SKM-1 (cell line): Measurements from ENCODE around the gene CCDC188.
A peak's percentile ranks its signal among the peaks of the same experiment; 100 is the strongest.

Experiments used
- DNase-seq: peaks from one replicate; lab custom pipeline; 2025; ENCODE audit not compliant: unreplicated experiment; lab: John Stamatoyannopoulos, UW

Gene CCDC188

GRCh38 chr22:20123366-20124082 lies 27.3 kb downstream of the CCDC188 start:
- DNase-seq: no peak

- no peak for DNase-seq
Observed at GRCh38 chr22:20121856-20122415, 28.9 kb downstream of the CCDC188 start.

- DNase-seq: no peak
Observed at GRCh38 chr22:20118300-20119020, 32.4 kb downstream of the CCDC188 start.

GRCh38 chr22:20117633-20118299 lies 33.1 kb downstream of the CCDC188 start:
- DNase-seq: no peak

- peak; percentile 96 for DNase-seq
Observed at GRCh38 chr22:20116951-20117632, 33.8 kb downstream of the CCDC188 start, which contains the start of gene TRMT2A. TRMT2A (minus strand) TSS chr22:20117226; CDS start chr22:20116906, 320 bp downstream.

- no peak for DNase-seq
Observed at GRCh38 chr22:20116376-20116950, 34.4 kb downstream of the CCDC188 start.

- no peak for DNase-seq
Observed at GRCh38 chr22:20115691-20116375, 35.0 kb downstream of the CCDC188 start, which contains the start of gene RANBP1. RANBP1 (plus strand) TSS chr22:20116104; CDS start chr22:20116185, 81 bp downstream.

GRCh38 chr22:20114506-20115475 lies 36.1 kb downstream of the CCDC188 start:
- no peak for DNase-seq

GRCh38 chr22:20113551-20114310 lies 37.1 kb downstream of the CCDC188 start:
- no peak for DNase-seq

- no peak for DNase-seq
Observed at GRCh38 chr22:20112623-20113511, 38.0 kb downstream of the CCDC188 start.

GRCh38 chr22:20111689-20112622 lies 38.9 kb downstream of the CCDC188 start:
- no peak for DNase-seq

- DNase-seq: no peak
Observed at GRCh38 chr22:20111045-20111688, 39.7 kb downstream of the CCDC188 start.

GRCh38 chr22:20110359-20110985 lies 40.4 kb downstream of the CCDC188 start:
- DNase-seq: no peak

GRCh38 chr22:20109411-20110358 lies 41.2 kb downstream of the CCDC188 start:
- no peak for DNase-seq
